Hepatocyte (in vitro differentiated cells): ENCODE results near the gene CIAPIN1. TPM values are rescaled to one million over a fixed set of nuclear protein-coding genes. Genes with fewer than 3 reads are reported as not detected.

ENCODE experiments used
- DNase-seq: peaks from one replicate; pipeline ENCODE4 v3.0.0-alpha.2; 2016; ENCODE audit warnings: low spot score
- H2AFZ ChIP-seq: fragments of 200-600 bp; sonication (generic); 2 replicates; pipeline ENCODE4 v1.6.0; 2016; ENCODE audit warnings: antibody characterized with exemption, mild to moderate bottlenecking
- H3K27ac ChIP-seq: fragments of 200-600 bp; sonication (generic); 2 replicates; pipeline ENCODE4 v1.5.1; 2016; ENCODE audit warnings: mild to moderate bottlenecking
- H3K27me3 ChIP-seq: fragments of 200-600 bp; sonication (generic); 2 replicates; pipeline ENCODE4 v1.6.1; 2016
- H3K36me3 ChIP-seq: fragments of 200-600 bp; sonication (generic); replicated peaks from 2 replicates; pipeline ENCODE4 v1.5.1; 2016; ENCODE audit warnings: low read depth; ENCODE audit not compliant: insufficient read depth
- H3K4me1 ChIP-seq: fragments of 200-600 bp; sonication (generic); 2 replicates; pipeline ENCODE4 v1.5.1; 2016; ENCODE audit warnings: mild to moderate bottlenecking, moderate library complexity; ENCODE audit not compliant: insufficient read depth
- H3K4me2 ChIP-seq: fragments of 200-600 bp; sonication (generic); 2 replicates; pipeline ENCODE4 v1.6.0; 2016
- H3K4me3 ChIP-seq: fragments of 200-600 bp; sonication (generic); 2 replicates; pipeline ENCODE4 v1.5.1; 2016; ENCODE audit warnings: mild to moderate bottlenecking
- H3K79me2 ChIP-seq: fragments of 200-600 bp; sonication (generic); 2 replicates; pipeline ENCODE4 v1.6.0; 2017; ENCODE audit warnings: mild to moderate bottlenecking
- H3K9me2 ChIP-seq: fragments of 200-600 bp; sonication (generic); replicated peaks from 2 replicates; pipeline ENCODE4 v1.6.0; 2017; ENCODE audit warnings: mild to moderate bottlenecking; ENCODE audit not compliant: insufficient read depth
- H3K9me3 ChIP-seq: fragments of 200-600 bp; sonication (generic); 2 replicates; pipeline ENCODE4 v1.5.1; 2016; ENCODE audit warnings: low read depth, mild to moderate bottlenecking
- H4K20me1 ChIP-seq: fragments of 200-600 bp; sonication (generic); 2 replicates; pipeline ENCODE4 v1.6.0; 2016; ENCODE audit warnings: mild to moderate bottlenecking; ENCODE audit not compliant: insufficient read depth, poor library complexity, severe bottlenecking
- CTCF ChIP-seq: fragments of 200-600 bp; sonication (generic); IDR thresholded peaks from 2 replicates; pipeline ENCODE4 v1.5.1; 2016; ENCODE audit warnings: antibody characterized with exemption, mild to moderate bottlenecking; ENCODE audit not compliant: poor library complexity
- EZH2 ChIP-seq: fragments of 200-600 bp; sonication (generic); IDR thresholded peaks from 2 replicates; pipeline ENCODE4 v1.6.1; 2016; ENCODE audit warnings: antibody characterized with exemption, mild to moderate bottlenecking, borderline replicate concordance
- EZH2phosphoT487 ChIP-seq: fragments of 200-600 bp; sonication (generic); IDR thresholded peaks from one replicate; pipeline ENCODE4 v1.6.1; 2018; ENCODE audit warnings: antibody characterized with exemption, mild to moderate bottlenecking, low read depth, moderate library complexity; ENCODE audit not compliant: unreplicated experiment, severe bottlenecking
- WGBS: methylation state at CpG from one replicate; pipeline ENCODE4 v1.1.6; 2016; ENCODE audit warnings: low lambda C conversion rate; ENCODE audit errors: missing lambda C conversion rate; 5-methylcytosine and 5-hydroxymethylcytosine counted together
- polyA plus RNA-seq: library from polyadenylated mRNA; unstranded; fragments of >200 nt; fragmentation: Nextera tagmentation; extraction: Ambion mirVana; gene quantifications from 2 replicates; pipeline ENCODE4 v1.2.1, GENCODE V29; 2016
- total RNA-seq: library from RNA; depleted of rRNA; stranded (reverse); fragments of >200 nt; gene quantifications from 2 replicates; pipeline ENCODE4 v1.2.3, GENCODE V29; 2014

The CIAPIN1 gene
- total and polyA plus RNA-seq, 2 experiments from 2014 or later = 54.2 to 56.1 TPM

- no peak for TF ChIP-seq CTCF
- TF ChIP-seq EZH2phosphoT487 = no peak
- no peak for TF ChIP-seq EZH2
- no peaks in the 10 kb centered on the region for H3K9me3 ChIP-seq
- no peaks in the 10 kb centered on the region for H3K27me3 ChIP-seq
- H3K36me3 ChIP-seq = no peaks in the 10 kb centered on the region
- H3K4me1 ChIP-seq = no peaks in the 10 kb centered on the region
- H3K4me3 ChIP-seq = no peak overlapping the region
- H3K9me2 ChIP-seq = no peaks in the 10 kb centered on the region
- no peaks in the 10 kb centered on the region for H3K79me2 ChIP-seq
- no peak overlapping the region for H3K4me2 ChIP-seq
- no peak for DNase-seq
- H4K20me1 ChIP-seq = no peaks in the 10 kb centered on the region
- H2AFZ ChIP-seq = no peak overlapping the region
- H3K27ac ChIP-seq = no peak overlapping the region
- 75% methylated on average over 8 of the region's 8 CpGs for WGBS
Measured at GRCh38 chr16:57427307-57427706, 19.9 kb downstream of the CIAPIN1 start.

- Histone ChIP-seq H3K9me3 (no peaks in the 10 kb centered on the region), H3K4me2 (no peak overlapping the region), H3K36me3 (no peaks in the 10 kb centered on the region), H3K9me2 (no peaks in the 10 kb centered on the region), H2AFZ (no peak overlapping the region), H4K20me1 (no peaks in the 10 kb centered on the region), H3K27me3 (no peaks in the 10 kb centered on the region), H3K27ac (no peak overlapping the region), H3K4me1 (no peaks in the 10 kb centered on the region), H3K79me2 (no peaks in the 10 kb centered on the region), H3K4me3 (no peak overlapping the region)
- WGBS = 95% methylated on average over 7 of the region's 7 CpGs
- DNase-seq = no peak
- TF ChIP-seq EZH2 = no peak
- TF ChIP-seq CTCF = no peak
- TF ChIP-seq EZH2phosphoT487 = no peak
Measured at GRCh38 chr16:57426356-57426755, 20.8 kb downstream of the CIAPIN1 start.

- Histone ChIP-seq H3K4me3 (no peak overlapping the region), H3K9me3 (no peaks in the 10 kb centered on the region), H3K4me1 (no peaks in the 10 kb centered on the region), H2AFZ (no peak overlapping the region), H3K27ac (no peak overlapping the region), H4K20me1 (no peaks in the 10 kb centered on the region), H3K36me3 (no peaks in the 10 kb centered on the region), H3K4me2 (no peak overlapping the region), H3K27me3 (no peaks in the 10 kb centered on the region), H3K79me2 (no peaks in the 10 kb centered on the region), H3K9me2 (no peaks in the 10 kb centered on the region)
- TF ChIP-seq CTCF = no peak
- TF ChIP-seq EZH2 = no peak
- TF ChIP-seq EZH2phosphoT487 = no peak
- 93% methylated on average over 3 of the region's 3 CpGs for WGBS
- no peak for DNase-seq
Measured at GRCh38 chr16:57424583-57424982, 22.6 kb downstream of the CIAPIN1 start.

- H3K27me3 ChIP-seq = no peaks in the 10 kb centered on the region
- no peak overlapping the region for H3K27ac ChIP-seq
- no peaks in the 10 kb centered on the region for H4K20me1 ChIP-seq
- H3K36me3 ChIP-seq = no peaks in the 10 kb centered on the region
- no peaks in the 10 kb centered on the region for H3K9me3 ChIP-seq
- no peak overlapping the region for H2AFZ ChIP-seq
- H3K4me1 ChIP-seq = no peaks in the 10 kb centered on the region
- H3K9me2 ChIP-seq = no peaks in the 10 kb centered on the region
- no peak for TF ChIP-seq EZH2phosphoT487
- no peak for TF ChIP-seq EZH2
- no peak for TF ChIP-seq CTCF
- no peak overlapping the region for H3K4me2 ChIP-seq
- 100% methylated on average over 1 of the region's 2 CpGs for WGBS
- H3K79me2 ChIP-seq = no peaks in the 10 kb centered on the region
- no peak overlapping the region for H3K4me3 ChIP-seq
- no peak for DNase-seq
Measured at GRCh38 chr16:57423152-57423551, 24.0 kb downstream of the CIAPIN1 start.
